Measurements from ENCODE around the gene LENG9. TPM values are rescaled to one million over a fixed set of nuclear protein-coding genes. Genes with fewer than 3 reads are reported as not detected.

The LENG9 gene
- total and polyA plus RNA-seq, 2 of the 13 experiments (the other 11 are each of a cell fraction or from before 2014, with no cell fraction given) = 0.75 to 2.9 TPM

DNA sequence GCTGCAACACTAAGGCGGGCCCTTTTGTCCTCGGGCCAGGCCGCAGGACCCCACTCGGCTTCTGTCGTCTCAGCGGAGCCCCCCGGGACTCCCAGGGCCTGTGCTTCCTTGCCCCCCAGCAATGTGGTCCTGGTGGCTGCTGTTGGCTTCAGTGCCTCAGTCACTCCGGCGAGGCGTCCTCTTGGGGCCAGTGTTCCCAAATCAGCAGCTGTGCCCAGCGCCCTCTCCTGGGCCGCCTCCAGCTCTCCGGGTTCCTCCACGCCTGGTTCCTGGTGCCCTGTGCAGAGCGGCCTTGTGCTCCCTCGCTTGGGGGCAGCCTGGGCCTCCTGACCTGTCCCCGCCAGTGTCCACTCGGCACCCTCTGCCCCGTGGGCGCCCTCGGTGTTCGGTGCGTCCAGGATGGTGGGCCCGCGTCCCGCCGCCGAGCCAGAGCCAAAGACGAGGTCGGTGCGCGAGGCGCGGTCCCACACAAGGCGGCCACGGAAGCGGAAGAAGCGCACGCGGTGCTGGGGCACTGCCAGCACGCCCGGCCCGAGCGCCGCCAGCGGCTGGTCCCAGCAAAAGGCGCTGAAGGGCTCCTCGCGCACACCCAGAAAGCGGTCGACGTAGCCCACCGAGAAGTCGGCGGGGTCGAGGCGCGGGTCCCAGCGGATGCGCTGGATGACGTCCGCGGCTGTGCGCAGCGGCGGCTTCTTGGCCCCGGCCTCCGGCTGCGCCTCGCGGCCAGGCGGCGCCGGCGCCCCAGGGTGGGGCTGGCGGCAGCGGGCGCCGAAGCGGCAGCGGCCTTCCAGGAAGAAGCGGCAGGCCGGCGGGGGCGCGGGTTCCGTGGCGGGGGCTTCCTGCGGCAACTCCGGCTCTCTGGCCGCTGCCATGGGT is 685 bp downstream of the LENG9 start (continued):
- TF ChIP-seq SSRP1 (CRISPR knock-in tag; IDR thresholded peaks at IDR 0.05) (no peak), CBX2 (IDR thresholded peaks at IDR 0.05; ENCODE audit: low read depth, low read length) (no peak), CBX2 (CRISPR knock-in tag; IDR thresholded peaks at IDR 0.05; ENCODE audit: low read depth) (0 out of 2 replicates have a peak, but pooled peaks have one; percentile 68), MEIS2 (CRISPR knock-in tag; IDR thresholded peaks at IDR 0.05) (peak; percentile 81), PHF21A (CRISPR knock-in tag; IDR thresholded peaks at IDR 0.05) (no peak), ZNF775 (CRISPR knock-in tag; IDR thresholded peaks at IDR 0.05; ENCODE audit: borderline replicate concordance) (no peak), AFF4 (CRISPR knock-in tag; IDR thresholded peaks at IDR 0.05) (no peak), AGO2 (optimal IDR thresholded peaks at IDR 0.05; ENCODE audit: low read depth, low read length) (peak; percentile 99), SRSF1 (optimal IDR thresholded peaks at IDR 0.05; ENCODE audit: low read depth, low read length) (peak; percentile 63), ZNF431 (CRISPR knock-in tag; IDR thresholded peaks at IDR 0.05; ENCODE audit: borderline replicate concordance, low read depth) (peak; percentile 78; the same call in 1 of the 2 replicates), IKZF5 (CRISPR knock-in tag; IDR thresholded peaks at IDR 0.05) (0 out of 2 replicates have a peak, but pooled peaks have one; percentile 22), FOXP1 (IDR thresholded peaks at IDR 0.05) (no peak), FOXP1 (CRISPR knock-in tag; IDR thresholded peaks at IDR 0.05) (no peak), PRPF4 (IDR thresholded peaks at IDR 0.05; ENCODE audit: low read depth, low read length, poor library complexity, severe bottlenecking) (no peak), ZNF792 (CRISPR knock-in tag; IDR thresholded peaks at IDR 0.05) (no peak), ZNF296 (CRISPR knock-in tag; conservative IDR thresholded peaks at IDR 0.05) (peak; percentile 59; the same call in 1 of the 2 replicates), KDM5B (CRISPR knock-in tag; IDR thresholded peaks at IDR 0.05; ENCODE audit: borderline replicate concordance) (peak; percentile 75; the same call in 1 of the 2 replicates)
- TF ChIP-seq, protein P1, sequence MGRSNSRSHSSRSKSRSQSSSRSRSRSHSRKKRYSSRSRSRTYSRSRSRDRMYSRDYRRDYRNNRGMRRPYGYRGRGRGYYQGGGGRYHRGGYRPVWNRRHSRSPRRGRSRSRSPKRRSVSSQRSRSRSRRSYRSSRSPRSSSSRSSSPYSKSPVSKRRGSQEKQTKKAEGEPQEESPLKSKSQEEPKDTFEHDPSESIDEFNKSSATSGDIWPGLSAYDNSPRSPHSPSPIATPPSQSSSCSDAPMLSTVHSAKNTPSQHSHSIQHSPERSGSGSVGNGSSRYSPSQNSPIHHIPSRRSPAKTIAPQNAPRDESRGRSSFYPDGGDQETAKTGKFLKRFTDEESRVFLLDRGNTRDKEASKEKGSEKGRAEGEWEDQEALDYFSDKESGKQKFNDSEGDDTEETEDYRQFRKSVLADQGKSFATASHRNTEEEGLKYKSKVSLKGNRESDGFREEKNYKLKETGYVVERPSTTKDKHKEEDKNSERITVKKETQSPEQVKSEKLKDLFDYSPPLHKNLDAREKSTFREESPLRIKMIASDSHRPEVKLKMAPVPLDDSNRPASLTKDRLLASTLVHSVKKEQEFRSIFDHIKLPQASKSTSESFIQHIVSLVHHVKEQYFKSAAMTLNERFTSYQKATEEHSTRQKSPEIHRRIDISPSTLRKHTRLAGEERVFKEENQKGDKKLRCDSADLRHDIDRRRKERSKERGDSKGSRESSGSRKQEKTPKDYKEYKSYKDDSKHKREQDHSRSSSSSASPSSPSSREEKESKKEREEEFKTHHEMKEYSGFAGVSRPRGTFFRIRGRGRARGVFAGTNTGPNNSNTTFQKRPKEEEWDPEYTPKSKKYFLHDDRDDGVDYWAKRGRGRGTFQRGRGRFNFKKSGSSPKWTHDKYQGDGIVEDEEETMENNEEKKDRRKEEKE (IDR thresholded peaks at IDR 0.05) = no peak
- TF ChIP-seq, protein P2, sequence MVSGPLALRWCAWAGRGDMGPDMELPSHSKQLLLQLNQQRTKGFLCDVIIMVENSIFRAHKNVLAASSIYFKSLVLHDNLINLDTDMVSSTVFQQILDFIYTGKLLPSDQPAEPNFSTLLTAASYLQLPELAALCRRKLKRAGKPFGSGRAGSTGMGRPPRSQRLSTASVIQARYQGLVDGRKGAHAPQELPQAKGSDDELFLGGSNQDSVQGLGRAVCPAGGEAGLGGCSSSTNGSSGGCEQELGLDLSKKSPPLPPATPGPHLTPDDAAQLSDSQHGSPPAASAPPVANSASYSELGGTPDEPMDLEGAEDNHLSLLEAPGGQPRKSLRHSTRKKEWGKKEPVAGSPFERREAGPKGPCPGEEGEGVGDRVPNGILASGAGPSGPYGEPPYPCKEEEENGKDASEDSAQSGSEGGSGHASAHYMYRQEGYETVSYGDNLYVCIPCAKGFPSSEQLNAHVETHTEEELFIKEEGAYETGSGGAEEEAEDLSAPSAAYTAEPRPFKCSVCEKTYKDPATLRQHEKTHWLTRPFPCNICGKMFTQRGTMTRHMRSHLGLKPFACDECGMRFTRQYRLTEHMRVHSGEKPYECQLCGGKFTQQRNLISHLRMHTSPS (CRISPR knock-in tag; IDR thresholded peaks at IDR 0.05; ENCODE audit: low read depth) = peak; percentile 67

Data from HepG2 (cell line).